Ovary (tissue), 3 donors: ENCODE results near the gene MMP26.

Experiments used
- CTCF ChIP-seq, 3 donors: fragments of 450-650 bp in 2 of 3; fragments of 200-600 bp in 1 of 3; IDR thresholded peaks; one replicate each; pipeline versions ENCODE4 v1.5.1 to v1.8.0; 2016 to 2022; ENCODE audit warnings: antibody characterized with exemption in 3 of 3, mild to moderate bottlenecking in 1 of 3
- EP300 ChIP-seq: sonication (generic); formaldehyde crosslinking; IDR thresholded peaks from one replicate; pipeline ENCODE4 v1.6.1; 2017; ENCODE audit warnings: antibody characterized with exemption
- donor health status: DM: no; HTN: no; CAD: no.

- TF ChIP-seq EP300, result no peak
- TF ChIP-seq CTCF (IDR thresholded peaks at IDR 0.05), result no peak
Measured at GRCh38 chr11:4665424-4665823, 39.2 kb upstream of the MMP26 start.
